HG02678 (cell line): ENCODE measurements around the gene PGAM2.

Experiments
- ATAC-seq: cut with Tn5 transposase; IDR thresholded peaks from one replicate; pipeline ENCODE4 v1.9.1; 2021; ENCODE audit warnings: mild to moderate bottlenecking, moderate library complexity; ENCODE audit not compliant: unreplicated experiment

Gene PGAM2

GRCh38 chr7:44067064-44067951, 1.9 kb upstream of the PGAM2 start:
- no peak for ATAC-seq

GRCh38 chr7:44066494-44067063, 1.2 kb upstream of the PGAM2 start:
- ATAC-seq, result no peak

GRCh38 chr7:44066111-44066460, 719 bp upstream of the PGAM2 start:
- no peak for ATAC-seq

- no peak for ATAC-seq
These were observed 456 bp downstream of the PGAM2 start for GRCh38 chr7:44064791-44065430.

GRCh38 chr7:44063894-44064651, 1.3 kb downstream of the PGAM2 start:
- no peak for ATAC-seq

GRCh38 chr7:44063547-44063893, 1.8 kb downstream of the PGAM2 start:
- ATAC-seq, result no peak

- no peak for ATAC-seq
These were observed 2.5 kb downstream of the PGAM2 start for GRCh38 chr7:44062903-44063295.

- no peak for ATAC-seq
These were observed 3.0 kb downstream of the PGAM2 start for GRCh38 chr7:44062180-44062902.

- ATAC-seq, result no peak
These were observed 3.7 kb downstream of the PGAM2 start for GRCh38 chr7:44061645-44062179.

- no peak for ATAC-seq
These were observed 4.3 kb downstream of the PGAM2 start for GRCh38 chr7:44060948-44061644.

GRCh38 chr7:44060091-44060947, 5.0 kb downstream of the PGAM2 start:
- ATAC-seq, result no peak

- ATAC-seq, result peak; percentile 65
These were observed 5.9 kb downstream of the PGAM2 start for GRCh38 chr7:44059219-44060090.

- ATAC-seq, result peak; percentile 7
These were observed 6.6 kb downstream of the PGAM2 start for GRCh38 chr7:44058759-44059218.

- no peak for ATAC-seq
These were observed 7.3 kb downstream of the PGAM2 start for GRCh38 chr7:44057849-44058758.

GRCh38 chr7:44057181-44057848, 8.1 kb downstream of the PGAM2 start:
- no peak for ATAC-seq

GRCh38 chr7:44056681-44057080, 8.7 kb downstream of the PGAM2 start:
- ATAC-seq, result no peak
